Measurements from ENCODE around the gene SPATS2. TPM values are rescaled to one million over a fixed set of nuclear protein-coding genes. Genes with fewer than 3 reads are reported as not detected.

The SPATS2 gene
- total RNA-seq, 1 experiment from 2014 or later = 23.8 TPM

GRCh38 chr12:49335955-49336644, 31.2 kb upstream of the SPATS2 start:
- DNase-seq (ENCODE audit: low spot score) = no peak

GRCh38 chr12:49336645-49337584, 30.3 kb upstream of the SPATS2 start, which contains the start of gene C1QL4:
Gene C1QL4, minus strand, starts transcription at chr12:49337188. Its CDS starts 711 bp downstream, at chr12:49336477.
- DNase-seq (ENCODE audit: low spot score) = peak; percentile 49

- DNase-seq (ENCODE audit: low spot score) = no peak
Observed at GRCh38 chr12:49338830-49339463, 28.3 kb upstream of the SPATS2 start.

- DNase-seq (ENCODE audit: low spot score) = no peak
Observed at GRCh38 chr12:49339464-49339861, 27.8 kb upstream of the SPATS2 start.

- DNase-seq (ENCODE audit: low spot score) = no peak
Observed at GRCh38 chr12:49340095-49340870, 27.0 kb upstream of the SPATS2 start.

GRCh38 chr12:49340971-49341776, 26.1 kb upstream of the SPATS2 start:
- DNase-seq (ENCODE audit: low spot score) = no peak

GRCh38 chr12:49341777-49342065, 25.5 kb upstream of the SPATS2 start:
- no peak for DNase-seq (ENCODE audit: low spot score)

- peak; percentile 41 for DNase-seq (ENCODE audit: low spot score)
Observed at GRCh38 chr12:49342066-49342913, 25.0 kb upstream of the SPATS2 start.

- no peak for DNase-seq (ENCODE audit: low spot score)
Observed at GRCh38 chr12:49342914-49343731, 24.1 kb upstream of the SPATS2 start.

GRCh38 chr12:49344486-49345050, 22.7 kb upstream of the SPATS2 start:
- no peak for DNase-seq (ENCODE audit: low spot score)

- DNase-seq (ENCODE audit: low spot score) = no peak
Observed at GRCh38 chr12:49345051-49345824, 22.0 kb upstream of the SPATS2 start.

- no peak for DNase-seq (ENCODE audit: low spot score)
Observed at GRCh38 chr12:49345825-49346658, 21.2 kb upstream of the SPATS2 start.

- DNase-seq (ENCODE audit: low spot score) = no peak
Observed at GRCh38 chr12:49346659-49347310, 20.5 kb upstream of the SPATS2 start, which contains the start of gene DNAJC22. Gene DNAJC22, plus strand, starts transcription at chr12:49346888. Its CDS starts 1,985 bp downstream, at chr12:49348873.

GRCh38 chr12:49347311-49348193, 19.7 kb upstream of the SPATS2 start:
- DNase-seq (ENCODE audit: low spot score) = peak; percentile 84

- no peak for DNase-seq (ENCODE audit: low spot score)
Observed at GRCh38 chr12:49348781-49349180, 18.5 kb upstream of the SPATS2 start.

Measured in A172 (cell line).